SK-N-SH treated with all-trans-retinoic acid at 6 μM for 48 hours (cell line): ENCODE results near the gene ACTN3.

ENCODE experiments used
- BACH2 ChIP-seq: fragments of 250-450 bp; sonication (Bioruptor Pico); IDR thresholded peaks from 2 replicates; pipeline ENCODE4 v1.9.0; 2021; ENCODE audit warnings: mild to moderate bottlenecking, borderline replicate concordance
- CSRNP3 ChIP-seq: fragments of 250-450 bp; sonication (Bioruptor Pico); IDR thresholded peaks from 2 replicates; pipeline ENCODE4 v1.5.1; 2021; ENCODE audit warnings: mild to moderate bottlenecking, moderate library complexity
- ISL1 ChIP-seq: fragments of 250-450 bp; sonication (Bioruptor Pico); IDR thresholded peaks from 2 replicates; pipeline ENCODE4 v2.1.2; 2022; ENCODE audit warnings: mild to moderate bottlenecking, moderate library complexity
- PATZ1 ChIP-seq: fragments of 250-450 bp; sonication (Bioruptor Pico); IDR thresholded peaks from 2 replicates; pipeline ENCODE4 v1.8.0; 2020; ENCODE audit warnings: mild to moderate bottlenecking, moderate library complexity, borderline replicate concordance
- PPARA ChIP-seq: fragments of 250-450 bp; sonication (Bioruptor Pico); IDR thresholded peaks from 2 replicates; pipeline ENCODE4 v1.5.0; 2020; ENCODE audit warnings: mild to moderate bottlenecking, borderline replicate concordance
- RARB ChIP-seq: fragments of 250-450 bp; sonication (Bioruptor Pico); IDR thresholded peaks from 2 replicates; pipeline ENCODE4 v1.8.0; 2021; ENCODE audit warnings: mild to moderate bottlenecking, moderate library complexity
- SNAI2 ChIP-seq: fragments of 250-450 bp; sonication (Bioruptor Pico); IDR thresholded peaks from 2 replicates; pipeline ENCODE4 v1.5.0; 2020; ENCODE audit warnings: mild to moderate bottlenecking, moderate library complexity
- TCF4 ChIP-seq: fragments of 250-450 bp; sonication (Bioruptor Pico); IDR thresholded peaks from 2 replicates; pipeline ENCODE4 v1.8.0; 2021; ENCODE audit warnings: mild to moderate bottlenecking, moderate library complexity, borderline replicate concordance
- TOX ChIP-seq: fragments of 250-450 bp; sonication (Bioruptor Pico); IDR thresholded peaks from 2 replicates; pipeline ENCODE4 v1.8.0; 2021; ENCODE audit warnings: mild to moderate bottlenecking, moderate library complexity, borderline replicate concordance
- ZC3H10 ChIP-seq: fragments of 250-450 bp; sonication (Bioruptor Pico); IDR thresholded peaks from 2 replicates; pipeline ENCODE4 v1.5.1; 2021; ENCODE audit warnings: mild to moderate bottlenecking, moderate library complexity
- ZFP30 ChIP-seq: fragments of 450-650 bp; formaldehyde crosslinking; IDR thresholded peaks from 2 replicates; pipeline ENCODE4 v1.5.0; 2022; ENCODE audit warnings: mild to moderate bottlenecking, moderate library complexity
- ZNF70 ChIP-seq: fragments of 450-650 bp; formaldehyde crosslinking; IDR thresholded peaks from 2 replicates; pipeline ENCODE4 v1.5.0; 2020; ENCODE audit warnings: mild to moderate bottlenecking, moderate library complexity
- TF ChIP-seq, protein P1 (sequence below): fragments of 250-450 bp; sonication (Bioruptor Pico); IDR thresholded peaks from 2 replicates; pipeline ENCODE4 v1.8.0; 2021; ENCODE audit warnings: low read depth, mild to moderate bottlenecking, moderate library complexity, borderline replicate concordance
- TF ChIP-seq, protein P2 (sequence below): fragments of 250-450 bp; sonication (Bioruptor Pico); IDR thresholded peaks from 2 replicates; pipeline ENCODE4 v1.5.1; 2020; ENCODE audit warnings: low read depth, mild to moderate bottlenecking, moderate library complexity

- no peak for TF ChIP-seq ZFP30 (CRISPR knock-in tag)
- no peak for TF ChIP-seq TCF4 (CRISPR knock-in tag)
- TF ChIP-seq, protein P1, sequence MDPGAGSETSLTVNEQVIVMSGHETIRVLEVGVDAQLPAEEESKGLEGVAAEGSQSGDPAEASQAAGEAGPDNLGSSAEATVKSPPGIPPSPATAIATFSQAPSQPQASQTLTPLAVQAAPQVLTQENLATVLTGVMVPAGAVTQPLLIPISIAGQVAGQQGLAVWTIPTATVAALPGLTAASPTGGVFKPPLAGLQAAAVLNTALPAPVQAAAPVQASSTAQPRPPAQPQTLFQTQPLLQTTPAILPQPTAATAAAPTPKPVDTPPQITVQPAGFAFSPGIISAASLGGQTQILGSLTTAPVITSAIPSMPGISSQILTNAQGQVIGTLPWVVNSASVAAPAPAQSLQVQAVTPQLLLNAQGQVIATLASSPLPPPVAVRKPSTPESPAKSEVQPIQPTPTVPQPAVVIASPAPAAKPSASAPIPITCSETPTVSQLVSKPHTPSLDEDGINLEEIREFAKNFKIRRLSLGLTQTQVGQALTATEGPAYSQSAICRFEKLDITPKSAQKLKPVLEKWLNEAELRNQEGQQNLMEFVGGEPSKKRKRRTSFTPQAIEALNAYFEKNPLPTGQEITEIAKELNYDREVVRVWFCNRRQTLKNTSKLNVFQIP (CRISPR knock-in tag) = no peak
- no peak for TF ChIP-seq ZNF70 (CRISPR knock-in tag)
- TF ChIP-seq SNAI2 (CRISPR knock-in tag) = no peak
- no peak for TF ChIP-seq PPARA (CRISPR knock-in tag)
- no peak for TF ChIP-seq RARB (CRISPR knock-in tag)
- TF ChIP-seq PATZ1 = no peak
- TF ChIP-seq ISL1 (CRISPR knock-in tag) = no peak
- TF ChIP-seq TOX (CRISPR knock-in tag) = no peak
- TF ChIP-seq, protein P2, sequence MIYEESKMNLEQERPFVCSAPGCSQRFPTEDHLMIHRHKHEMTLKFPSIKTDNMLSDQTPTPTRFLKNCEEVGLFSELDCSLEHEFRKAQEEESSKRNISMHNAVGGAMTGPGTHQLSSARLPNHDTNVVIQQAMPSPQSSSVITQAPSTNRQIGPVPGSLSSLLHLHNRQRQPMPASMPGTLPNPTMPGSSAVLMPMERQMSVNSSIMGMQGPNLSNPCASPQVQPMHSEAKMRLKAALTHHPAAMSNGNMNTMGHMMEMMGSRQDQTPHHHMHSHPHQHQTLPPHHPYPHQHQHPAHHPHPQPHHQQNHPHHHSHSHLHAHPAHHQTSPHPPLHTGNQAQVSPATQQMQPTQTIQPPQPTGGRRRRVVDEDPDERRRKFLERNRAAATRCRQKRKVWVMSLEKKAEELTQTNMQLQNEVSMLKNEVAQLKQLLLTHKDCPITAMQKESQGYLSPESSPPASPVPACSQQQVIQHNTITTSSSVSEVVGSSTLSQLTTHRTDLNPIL (CRISPR knock-in tag) = no peak
- TF ChIP-seq BACH2 = no peak
- TF ChIP-seq ZC3H10 = no peak
- no peak for TF ChIP-seq CSRNP3 (CRISPR knock-in tag)
Observed at GRCh38 chr11:66510990-66511339, 35.7 kb upstream of the ACTN3 start.
